ENCODE results near the gene REEP3. TPM values are rescaled to one million over a fixed set of nuclear protein-coding genes. Genes with fewer than 3 reads are reported as not detected.
A peak's percentile ranks its signal among the peaks of the same experiment; 100 is the strongest.

The REEP3 gene
- 49.1 TPM for polyA plus RNA-seq
- long read RNA-seq, donor 1, full-length matches to known transcripts = 13 of 13 reads
- long read RNA-seq, donor 1, partial matches to known transcripts = 0 of 13 reads
- long read RNA-seq, donor 1, other reads (novel, unspliced or antisense) = 0 of 13 reads
- long read RNA-seq, donor 2, full-length matches to known transcripts = 32 of 49 reads
- long read RNA-seq, donor 2, partial matches to known transcripts = 17 of 49 reads
- long read RNA-seq, donor 2, other reads (novel, unspliced or antisense) = 0 of 49 reads
- long read RNA-seq, donor 3 = 0 reads
- long read RNA-seq, donor 4, full-length matches to known transcripts = 1 of 1 reads
- long read RNA-seq, donor 4, partial matches to known transcripts = 0 of 1 reads
- long read RNA-seq, donor 4, other reads (novel, unspliced or antisense) = 0 of 1 reads
- long read RNA-seq, donor 5, full-length matches to known transcripts = 5 of 5 reads
- long read RNA-seq, donor 5, partial matches to known transcripts = 0 of 5 reads
- long read RNA-seq, donor 5, other reads (novel, unspliced or antisense) = 0 of 5 reads
- long read RNA-seq, donor 6, full-length matches to known transcripts = 26 of 42 reads
- long read RNA-seq, donor 6, partial matches to known transcripts = 16 of 42 reads
- long read RNA-seq, donor 6, other reads (novel, unspliced or antisense) = 0 of 42 reads
- long read RNA-seq, donor 7, full-length matches to known transcripts = 8 of 15 reads
- long read RNA-seq, donor 7, partial matches to known transcripts = 7 of 15 reads
- long read RNA-seq, donor 7, other reads (novel, unspliced or antisense) = 0 of 15 reads
- long read RNA-seq, donor 8, full-length matches to known transcripts = 22 of 45 reads
- long read RNA-seq, donor 8, partial matches to known transcripts = 23 of 45 reads
- long read RNA-seq, donor 8, other reads (novel, unspliced or antisense) = 0 of 45 reads
- long read RNA-seq, donor 9, full-length matches to known transcripts = 21 of 28 reads
- long read RNA-seq, donor 9, partial matches to known transcripts = 7 of 28 reads
- long read RNA-seq, donor 9, other reads (novel, unspliced or antisense) = 0 of 28 reads
- long read RNA-seq, donor 10, full-length matches to known transcripts = 28 of 41 reads
- long read RNA-seq, donor 10, partial matches to known transcripts = 13 of 41 reads
- long read RNA-seq, donor 10, other reads (novel, unspliced or antisense) = 0 of 41 reads
- long read RNA-seq, donor 11, full-length matches to known transcripts = 17 of 22 reads
- long read RNA-seq, donor 11, partial matches to known transcripts = 5 of 22 reads
- long read RNA-seq, donor 11, other reads (novel, unspliced or antisense) = 0 of 22 reads

- WGBS (ENCODE audit: insufficient coverage, low lambda C conversion rate) = 50% methylated on average over 2 of the region's 52 CpGs
- DNase-seq = peak; percentile 53 to 83
- Histone ChIP-seq H3K27ac (ENCODE audit: low read length) (peak within 1 kb of the TSS; percentile 98), H3K27me3 (ENCODE audit: control insufficient read depth, insufficient read depth, low read length) (no peaks in the 10 kb centered on the region), H3K4me1 (ENCODE audit: control insufficient read depth, insufficient read depth, low read length) (peaks cover 12% of the 10 kb centered on the region), H3K36me3 (ENCODE audit: control insufficient read depth, insufficient read depth, low read length) (no peaks in the 10 kb centered on the region), H3K4me3 (ENCODE audit: low read length) (peak within 1 kb of the TSS; percentile 85), H3K9me3 (ENCODE audit: control insufficient read depth, low read depth, low read length) (no peaks in the 10 kb centered on the region)
Measured at GRCh38 chr10:63520500-63521415, at the start of gene REEP3. Gene REEP3 (plus strand): TSS chr10:63521401. CDS start chr10:63521546, 145 bp downstream.

GRCh38 chr10:63474488-63474887 lies 46.7 kb upstream of the REEP3 start:
- no peak overlapping the region for H3K27ac ChIP-seq (ENCODE audit: low read length)
- DNase-seq = no peak
- H3K36me3 ChIP-seq (ENCODE audit: control insufficient read depth, insufficient read depth, low read length) = peaks cover 3% of the 10 kb centered on the region
- no peaks in the 10 kb centered on the region for H3K4me1 ChIP-seq (ENCODE audit: control insufficient read depth, insufficient read depth, low read length)
- H3K4me3 ChIP-seq (ENCODE audit: low read length) = no peak overlapping the region
- no peaks in the 10 kb centered on the region for H3K9me3 ChIP-seq (ENCODE audit: control insufficient read depth, low read depth, low read length)
- H3K27me3 ChIP-seq (ENCODE audit: control insufficient read depth, insufficient read depth, low read length) = no peaks in the 10 kb centered on the region
- no CpG with 5 or more reads among the region's 8 CpGs for WGBS (ENCODE audit: insufficient coverage, low lambda C conversion rate)

- WGBS (ENCODE audit: insufficient coverage, low lambda C conversion rate) = no CpG with 5 or more reads among the region's 1 CpG
- no peak overlapping the region for H3K4me3 ChIP-seq (ENCODE audit: low read length)
- no peaks in the 10 kb centered on the region for H3K9me3 ChIP-seq (ENCODE audit: control insufficient read depth, low read depth, low read length)
- H3K27ac ChIP-seq (ENCODE audit: low read length) = no peak overlapping the region
- peaks cover 2% of the 10 kb centered on the region for H3K4me1 ChIP-seq (ENCODE audit: control insufficient read depth, insufficient read depth, low read length)
- no peak for DNase-seq
- peaks cover 3% of the 10 kb centered on the region for H3K36me3 ChIP-seq (ENCODE audit: control insufficient read depth, insufficient read depth, low read length)
- no peaks in the 10 kb centered on the region for H3K27me3 ChIP-seq (ENCODE audit: control insufficient read depth, insufficient read depth, low read length)
Measured at GRCh38 chr10:63477927-63478326, 43.3 kb upstream of the REEP3 start.

GRCh38 chr10:63478564-63478963 lies 42.6 kb upstream of the REEP3 start:
- Histone ChIP-seq H3K9me3 (ENCODE audit: control insufficient read depth, low read depth, low read length) (no peaks in the 10 kb centered on the region), H3K4me1 (ENCODE audit: control insufficient read depth, insufficient read depth, low read length) (peaks cover 2% of the 10 kb centered on the region), H3K27ac (ENCODE audit: low read length) (no peak overlapping the region), H3K27me3 (ENCODE audit: control insufficient read depth, insufficient read depth, low read length) (no peaks in the 10 kb centered on the region), H3K4me3 (ENCODE audit: low read length) (no peak overlapping the region), H3K36me3 (ENCODE audit: control insufficient read depth, insufficient read depth, low read length) (peaks cover 3% of the 10 kb centered on the region)
- no CpG with 5 or more reads among the region's 3 CpGs for WGBS (ENCODE audit: insufficient coverage, low lambda C conversion rate)
- no peak for DNase-seq

- peak; percentile 74 to 85 for DNase-seq
- WGBS (ENCODE audit: insufficient coverage, low lambda C conversion rate) = 100% methylated on average over 1 of the region's 5 CpGs
- no peak overlapping the region for H3K4me3 ChIP-seq (ENCODE audit: low read length)
- H3K9me3 ChIP-seq (ENCODE audit: control insufficient read depth, low read depth, low read length) = no peaks in the 10 kb centered on the region
- H3K27me3 ChIP-seq (ENCODE audit: control insufficient read depth, insufficient read depth, low read length) = no peaks in the 10 kb centered on the region
- H3K27ac ChIP-seq (ENCODE audit: low read length) = peak overlapping the region; percentile 46
- H3K36me3 ChIP-seq (ENCODE audit: control insufficient read depth, insufficient read depth, low read length) = peaks cover 3% of the 10 kb centered on the region
- peaks cover 2% of the 10 kb centered on the region for H3K4me1 ChIP-seq (ENCODE audit: control insufficient read depth, insufficient read depth, low read length)
Measured at GRCh38 chr10:63480237-63480636, 41.0 kb upstream of the REEP3 start.

GRCh38 chr10:63481815-63482421 lies 39.3 kb upstream of the REEP3 start:
- peaks cover 2% of the 10 kb centered on the region for H3K4me1 ChIP-seq (ENCODE audit: control insufficient read depth, insufficient read depth, low read length)
- H3K36me3 ChIP-seq (ENCODE audit: control insufficient read depth, insufficient read depth, low read length) = no peaks in the 10 kb centered on the region
- H3K9me3 ChIP-seq (ENCODE audit: control insufficient read depth, low read depth, low read length) = no peaks in the 10 kb centered on the region
- no peaks in the 10 kb centered on the region for H3K27me3 ChIP-seq (ENCODE audit: control insufficient read depth, insufficient read depth, low read length)
- no peak for DNase-seq
- 90% methylated on average over 2 of the region's 6 CpGs for WGBS (ENCODE audit: insufficient coverage, low lambda C conversion rate)
- no peak overlapping the region for H3K4me3 ChIP-seq (ENCODE audit: low read length)
- H3K27ac ChIP-seq (ENCODE audit: low read length) = no peak overlapping the region

GRCh38 chr10:63483983-63484382 lies 37.2 kb upstream of the REEP3 start:
- Histone ChIP-seq H3K4me3 (ENCODE audit: low read length) (no peak overlapping the region), H3K9me3 (ENCODE audit: control insufficient read depth, low read depth, low read length) (no peaks in the 10 kb centered on the region), H3K27ac (ENCODE audit: low read length) (no peak overlapping the region), H3K36me3 (ENCODE audit: control insufficient read depth, insufficient read depth, low read length) (no peaks in the 10 kb centered on the region), H3K27me3 (ENCODE audit: control insufficient read depth, insufficient read depth, low read length) (no peaks in the 10 kb centered on the region), H3K4me1 (ENCODE audit: control insufficient read depth, insufficient read depth, low read length) (peaks cover 2% of the 10 kb centered on the region)
- DNase-seq = no peak
- WGBS (ENCODE audit: insufficient coverage, low lambda C conversion rate) = 100% methylated on average over 1 of the region's 1 CpG

- no peak overlapping the region for H3K4me3 ChIP-seq (ENCODE audit: low read length)
- no CpG with 5 or more reads among the region's 3 CpGs for WGBS (ENCODE audit: insufficient coverage, low lambda C conversion rate)
- DNase-seq = no peak
- H3K9me3 ChIP-seq (ENCODE audit: control insufficient read depth, low read depth, low read length) = no peaks in the 10 kb centered on the region
- peaks cover 6% of the 10 kb centered on the region for H3K4me1 ChIP-seq (ENCODE audit: control insufficient read depth, insufficient read depth, low read length)
- no peaks in the 10 kb centered on the region for H3K27me3 ChIP-seq (ENCODE audit: control insufficient read depth, insufficient read depth, low read length)
- H3K27ac ChIP-seq (ENCODE audit: low read length) = no peak overlapping the region
- H3K36me3 ChIP-seq (ENCODE audit: control insufficient read depth, insufficient read depth, low read length) = peaks cover 2% of the 10 kb centered on the region
Measured at GRCh38 chr10:63487990-63488389, 33.2 kb upstream of the REEP3 start.

- Histone ChIP-seq H3K36me3 (ENCODE audit: control insufficient read depth, insufficient read depth, low read length) (peaks cover 2% of the 10 kb centered on the region), H3K4me1 (ENCODE audit: control insufficient read depth, insufficient read depth, low read length) (peaks cover 6% of the 10 kb centered on the region), H3K9me3 (ENCODE audit: control insufficient read depth, low read depth, low read length) (no peaks in the 10 kb centered on the region), H3K4me3 (ENCODE audit: low read length) (no peak overlapping the region), H3K27me3 (ENCODE audit: control insufficient read depth, insufficient read depth, low read length) (no peaks in the 10 kb centered on the region), H3K27ac (ENCODE audit: low read length) (no peak overlapping the region)
- WGBS (ENCODE audit: insufficient coverage, low lambda C conversion rate) = no CpG with 5 or more reads among the region's 3 CpGs
- DNase-seq = no peak
Measured at GRCh38 chr10:63489838-63490237, 31.4 kb upstream of the REEP3 start.
